ENCODE data around the gene POU4F1.

POU4F1 gene

GRCh38 chr13:78600280-78600883 lies 3.0 kb downstream of the POU4F1 start:
- Histone ChIP-seq H3K27ac (no peak overlapping the region), H3K4me2 (no peak overlapping the region), H3K36me3 (ENCODE audit: insufficient read depth) (no peaks in the 10 kb centered on the region), H3K4me1 (ENCODE audit: low read depth, poor library complexity, severe bottlenecking) (no peaks in the 10 kb centered on the region), H3K4me3 (IDR thresholded peaks at IDR 0.05; ENCODE audit: insufficient read depth, low read depth, low read length) (no peak overlapping the region), H3K27me3 (ENCODE audit: insufficient read depth, low read depth) (no peaks in the 10 kb centered on the region), H4K20me1 (ENCODE audit: insufficient read depth) (no peaks in the 10 kb centered on the region), H3K79me2 (ENCODE audit: insufficient read depth, low read depth) (no peaks in the 10 kb centered on the region), H3K9ac (no peak overlapping the region), H2AFZ (ENCODE audit: low read depth) (no peak overlapping the region)
- TF ChIP-seq, protein P1, sequence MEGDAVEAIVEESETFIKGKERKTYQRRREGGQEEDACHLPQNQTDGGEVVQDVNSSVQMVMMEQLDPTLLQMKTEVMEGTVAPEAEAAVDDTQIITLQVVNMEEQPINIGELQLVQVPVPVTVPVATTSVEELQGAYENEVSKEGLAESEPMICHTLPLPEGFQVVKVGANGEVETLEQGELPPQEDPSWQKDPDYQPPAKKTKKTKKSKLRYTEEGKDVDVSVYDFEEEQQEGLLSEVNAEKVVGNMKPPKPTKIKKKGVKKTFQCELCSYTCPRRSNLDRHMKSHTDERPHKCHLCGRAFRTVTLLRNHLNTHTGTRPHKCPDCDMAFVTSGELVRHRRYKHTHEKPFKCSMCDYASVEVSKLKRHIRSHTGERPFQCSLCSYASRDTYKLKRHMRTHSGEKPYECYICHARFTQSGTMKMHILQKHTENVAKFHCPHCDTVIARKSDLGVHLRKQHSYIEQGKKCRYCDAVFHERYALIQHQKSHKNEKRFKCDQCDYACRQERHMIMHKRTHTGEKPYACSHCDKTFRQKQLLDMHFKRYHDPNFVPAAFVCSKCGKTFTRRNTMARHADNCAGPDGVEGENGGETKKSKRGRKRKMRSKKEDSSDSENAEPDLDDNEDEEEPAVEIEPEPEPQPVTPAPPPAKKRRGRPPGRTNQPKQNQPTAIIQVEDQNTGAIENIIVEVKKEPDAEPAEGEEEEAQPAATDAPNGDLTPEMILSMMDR (conservative IDR thresholded peaks at IDR 0.05; ENCODE audit: low read depth, low read length): no peak

DNA sequence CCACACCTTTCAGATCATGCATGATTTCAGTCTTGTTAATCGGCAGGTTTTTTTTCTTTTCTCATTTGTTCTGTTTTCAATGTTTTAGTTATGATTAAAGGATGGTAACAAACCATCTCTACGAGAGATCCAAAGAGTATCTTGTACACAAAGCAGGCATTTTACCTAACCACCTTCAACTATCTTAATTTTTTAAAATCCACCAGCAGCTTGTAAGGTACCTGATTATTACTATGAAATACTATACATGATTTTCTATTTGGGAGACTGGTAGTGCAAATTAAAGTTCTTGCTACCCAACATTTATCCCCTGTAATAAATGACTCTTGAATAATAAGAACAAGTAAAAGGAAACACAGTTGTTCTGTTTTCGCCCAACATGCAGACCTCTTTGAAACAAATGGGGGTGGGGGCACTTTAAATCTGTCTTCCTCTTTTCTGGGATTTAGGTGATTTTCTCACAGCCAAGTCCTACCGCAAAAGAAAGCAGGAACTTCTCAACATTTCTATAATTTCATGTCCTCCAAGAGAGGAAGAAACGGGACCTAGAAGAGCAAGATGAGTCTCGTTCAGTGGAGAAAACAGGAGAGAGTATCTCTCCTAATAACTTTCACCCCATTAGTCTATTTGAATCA lies 3.6 kb downstream of the POU4F1 start:
- no peaks in the 10 kb centered on the region for H3K4me1 ChIP-seq (ENCODE audit: low read depth, poor library complexity, severe bottlenecking)
- H3K4me2 ChIP-seq: no peak overlapping the region
- no peaks in the 10 kb centered on the region for H3K36me3 ChIP-seq (ENCODE audit: insufficient read depth)
- H3K27me3 ChIP-seq (ENCODE audit: insufficient read depth, low read depth): no peaks in the 10 kb centered on the region
- no peaks in the 10 kb centered on the region for H4K20me1 ChIP-seq (ENCODE audit: insufficient read depth)
- no peak overlapping the region for H3K4me3 ChIP-seq (IDR thresholded peaks at IDR 0.05; ENCODE audit: insufficient read depth, low read depth, low read length)
- no peaks in the 10 kb centered on the region for H3K79me2 ChIP-seq (ENCODE audit: insufficient read depth, low read depth)
- TF ChIP-seq, protein P1 (conservative IDR thresholded peaks at IDR 0.05; ENCODE audit: low read depth, low read length): no peak
- no peak overlapping the region for H3K9ac ChIP-seq
- H2AFZ ChIP-seq (ENCODE audit: low read depth): no peak overlapping the region
- no peak overlapping the region for H3K27ac ChIP-seq

- no peak overlapping the region for H2AFZ ChIP-seq (ENCODE audit: low read depth)
- no peaks in the 10 kb centered on the region for H3K79me2 ChIP-seq (ENCODE audit: insufficient read depth, low read depth)
- no peak overlapping the region for H3K9ac ChIP-seq
- no peak overlapping the region for H3K4me2 ChIP-seq
- no peak overlapping the region for H3K27ac ChIP-seq
- H3K27me3 ChIP-seq (ENCODE audit: insufficient read depth, low read depth): no peaks in the 10 kb centered on the region
- no peaks in the 10 kb centered on the region for H3K4me1 ChIP-seq (ENCODE audit: low read depth, poor library complexity, severe bottlenecking)
- TF ChIP-seq, protein P1 (conservative IDR thresholded peaks at IDR 0.05; ENCODE audit: low read depth, low read length): no peak
- no peak overlapping the region for H3K4me3 ChIP-seq (IDR thresholded peaks at IDR 0.05; ENCODE audit: insufficient read depth, low read depth, low read length)
- no peaks in the 10 kb centered on the region for H4K20me1 ChIP-seq (ENCODE audit: insufficient read depth)
- no peaks in the 10 kb centered on the region for H3K36me3 ChIP-seq (ENCODE audit: insufficient read depth)
These were observed 4.2 kb downstream of the POU4F1 start for GRCh38 chr13:78598966-78599644.

GRCh38 chr13:78598116-78598781 lies 5.1 kb downstream of the POU4F1 start:
- no peak overlapping the region for H3K27ac ChIP-seq
- no peak overlapping the region for H3K4me3 ChIP-seq (IDR thresholded peaks at IDR 0.05; ENCODE audit: insufficient read depth, low read depth, low read length)
- H2AFZ ChIP-seq (ENCODE audit: low read depth): no peak overlapping the region
- no peaks in the 10 kb centered on the region for H3K4me1 ChIP-seq (ENCODE audit: low read depth, poor library complexity, severe bottlenecking)
- TF ChIP-seq, protein P1 (conservative IDR thresholded peaks at IDR 0.05; ENCODE audit: low read depth, low read length): no peak
- no peaks in the 10 kb centered on the region for H4K20me1 ChIP-seq (ENCODE audit: insufficient read depth)
- H3K36me3 ChIP-seq (ENCODE audit: insufficient read depth): no peaks in the 10 kb centered on the region
- no peaks in the 10 kb centered on the region for H3K79me2 ChIP-seq (ENCODE audit: insufficient read depth, low read depth)
- no peaks in the 10 kb centered on the region for H3K27me3 ChIP-seq (ENCODE audit: insufficient read depth, low read depth)
- no peak overlapping the region for H3K9ac ChIP-seq
- no peak overlapping the region for H3K4me2 ChIP-seq

Data from KMS-11 (cell line).